HepG2 (cell line): ENCODE results near the gene WAS. TPM values are rescaled to one million over a fixed set of nuclear protein-coding genes. Genes with fewer than 3 reads are reported as not detected.

Source experiments
- AGO1 ChIP-seq: fragments of 200-400 bp; formaldehyde crosslinking; IDR thresholded peaks from 2 replicates; pipeline ENCODE4 v1.6.1; 2017; ENCODE audit warnings: mild to moderate bottlenecking, low read depth, low read length, moderate library complexity; ENCODE audit not compliant: poor library complexity, severe bottlenecking
- ARID4A ChIP-seq: sonication (generic); formaldehyde crosslinking; IDR thresholded peaks from 2 replicates; pipeline ENCODE4 v1.5.0; 2020; ENCODE audit warnings: mild to moderate bottlenecking, missing genetic modification reagents, borderline replicate concordance
- CREB1 ChIP-seq, 2 experiments: fragments of 450-650 bp in 1 of 2; IDR thresholded peaks; 2 replicates each; pipeline ENCODE4 v1.6.1; 2016 to 2017; ENCODE audit warnings: control low read depth in 1 of 2, mild to moderate bottlenecking in 1 of 2, missing compliant biosample characterization in 1 of 2, missing genetic modification characterization in 1 of 2
- E2F1 ChIP-seq: sonication (generic); formaldehyde crosslinking; IDR thresholded peaks from 2 replicates; pipeline ENCODE4 v1.5.0; 2020; ENCODE audit warnings: missing genetic modification reagents
- HNRNPK ChIP-seq: fragments of 200-400 bp; formaldehyde crosslinking; IDR thresholded peaks from 2 replicates; pipeline ENCODE4 v1.6.1; 2018; ENCODE audit warnings: low read length, low read depth, moderate library complexity, mild to moderate bottlenecking; ENCODE audit not compliant: poor library complexity, severe bottlenecking
- IRF9 ChIP-seq: sonication (generic); formaldehyde crosslinking; IDR thresholded peaks from 2 replicates; pipeline ENCODE4 v1.8.0; 2022; ENCODE audit warnings: missing genetic modification reagents, mild to moderate bottlenecking, borderline replicate concordance
- NFYB ChIP-seq: sonication (generic); formaldehyde crosslinking; IDR thresholded peaks from 2 replicates; pipeline ENCODE4 v1.4.0; 2020; ENCODE audit warnings: missing genetic modification reagents
- NFYC ChIP-seq: IDR thresholded peaks from 2 replicates; pipeline ENCODE4 v1.6.1; 2016; ENCODE audit warnings: missing genetic modification reagents, missing compliant biosample characterization
- POLR2G ChIP-seq: fragments of 200-400 bp; formaldehyde crosslinking; IDR thresholded peaks from 2 replicates; pipeline ENCODE4 v1.6.1; 2018; ENCODE audit warnings: mild to moderate bottlenecking, low read depth, low read length, moderate library complexity
- REPIN1 ChIP-seq: sonication (generic); formaldehyde crosslinking; IDR thresholded peaks from 2 replicates; pipeline ENCODE4 v1.8.0; 2022; ENCODE audit warnings: missing genetic modification reagents, low read depth, mild to moderate bottlenecking, borderline replicate concordance
- SP2 ChIP-seq: sonication (generic); formaldehyde crosslinking; IDR thresholded peaks from 2 replicates; pipeline ENCODE4 v1.5.1; 2020; ENCODE audit warnings: mild to moderate bottlenecking, missing genetic modification reagents
- TCF7L2 ChIP-seq: IDR thresholded peaks from 2 replicates; pipeline ENCODE4 v1.6.1; 2011; ENCODE audit warnings: mild to moderate bottlenecking, low read depth, low read length, moderate library complexity
- ZBTB2 ChIP-seq: sonication (generic); formaldehyde crosslinking; IDR thresholded peaks from 2 replicates; pipeline ENCODE4 v1.8.0; 2022; ENCODE audit warnings: low read depth, missing genetic modification reagents
- ZMYM4 ChIP-seq: sonication (generic); formaldehyde crosslinking; IDR thresholded peaks from 2 replicates; pipeline ENCODE4 v1.8.1; 2023; ENCODE audit warnings: mild to moderate bottlenecking, missing genetic modification reagents
- ZNF430 ChIP-seq: sonication (generic); formaldehyde crosslinking; IDR thresholded peaks from 2 replicates; pipeline ENCODE4 v1.9.0; 2021; ENCODE audit warnings: mild to moderate bottlenecking, missing genetic modification reagents
- ZNF788 ChIP-seq: sonication (generic); formaldehyde crosslinking; IDR thresholded peaks from 2 replicates; pipeline ENCODE4 v1.5.0; 2020; ENCODE audit warnings: mild to moderate bottlenecking, missing genetic modification reagents, borderline replicate concordance
- polyA plus RNA-seq, 8 experiments: library from polyadenylated mRNA; depleted of rRNA in 3 of 8; stranded (reverse) in 7 of 8; unstranded in 1 of 8; fragments of >200 nt; fragmentation: Illumina TruSeq in 4 of 8; extraction: Trizol in 4 of 8; gene quantifications; 2 replicates each; pipeline versions ENCODE4 v1.2.1 to v1.2.3, GENCODE V29; 2011 to 2016; ENCODE audit warnings: low read depth in 4 of 8, missing spikeins in 1 of 8, mixed read lengths in 1 of 8; ENCODE audit not compliant: insufficient read depth in 1 of 8
- total RNA-seq, 5 experiments: library from RNA; depleted of rRNA; stranded (reverse); fragments of >200 nt; fragmentation: Illumina TruSeq; extraction: Trizol; gene quantifications; 2 replicates each; pipeline ENCODE4 v1.2.3, GENCODE V29; 2016; ENCODE audit warnings: low read depth in 1 of 5

The WAS gene
- total and polyA plus RNA-seq, 2 of the 13 experiments (the other 11 are each of a cell fraction or from before 2014, with no cell fraction given), result 0.11 TPM; not detected in 1

GRCh38 chrX:48696301-48696908 is 12.8 kb downstream of the WAS start, which contains the start of gene SUV39H1 (continued):
- 0 out of 2 replicates have a peak, but pooled peaks have one; percentile 12 for TF ChIP-seq ZNF788
- TF ChIP-seq ZBTB2 (CRISPR knock-in tag), result peak; percentile 56; the same call in 1 of the 2 replicates
- peak; percentile 79 for TF ChIP-seq NFYB (CRISPR knock-in tag)
- TF ChIP-seq TCF7L2, result no peak
- TF ChIP-seq AGO1, result peak; percentile 83
- TF ChIP-seq POLR2G, result peak; percentile 65
- peak; percentile 80 for TF ChIP-seq NFYC
- TF ChIP-seq E2F1, result peak; percentile 63; the same call in 1 of the 2 replicates
- TF ChIP-seq ZNF430 (CRISPR knock-in tag), result 0 out of 2 replicates have a peak, but pooled peaks have one; percentile 26
- TF ChIP-seq REPIN1 (CRISPR knock-in tag), result 0 out of 2 replicates have a peak, but pooled peaks have one; percentile 39
- 0 out of 2 replicates have a peak, but pooled peaks have one; percentile 26 for TF ChIP-seq IRF9 (CRISPR knock-in tag)
- 0 out of 2 replicates have a peak, but pooled peaks have one; percentile 14 for TF ChIP-seq ZMYM4 (CRISPR knock-in tag)
- TF ChIP-seq HNRNPK, result peak; percentile 12
- peak; percentile 66; the same call in 1 of the 2 replicates for TF ChIP-seq ARID4A (CRISPR knock-in tag)
- TF ChIP-seq CREB1 (IDR thresholded peaks at IDR 0.05), result peak; percentile 28; the same call in 1 of the 2 replicates
- no peak for TF ChIP-seq CREB1 (CRISPR knock-in tag; IDR thresholded peaks at IDR 0.05)
- peak; percentile 70 for TF ChIP-seq SP2
